RCC 7860 (cell line): ENCODE data around the gene KRTAP10-4.
"Not testable (repeated sequence)": the region's sequence is repeated elsewhere in the genome, so short reads cannot be mapped to it uniquely, and the experiment has no call there.

Source experiments
- DNase-seq: peaks from one replicate; pipeline ENCODE4 v3.0.0-alpha.2; 2015; ENCODE audit warnings: low spot score
- FAIRE-seq: peaks from 2 replicates; lab custom pipeline; 2012; peaks lifted over from hg19 to GRCh38; lab: Jason Lieb, UNC

KRTAP10-4 gene

DNA sequence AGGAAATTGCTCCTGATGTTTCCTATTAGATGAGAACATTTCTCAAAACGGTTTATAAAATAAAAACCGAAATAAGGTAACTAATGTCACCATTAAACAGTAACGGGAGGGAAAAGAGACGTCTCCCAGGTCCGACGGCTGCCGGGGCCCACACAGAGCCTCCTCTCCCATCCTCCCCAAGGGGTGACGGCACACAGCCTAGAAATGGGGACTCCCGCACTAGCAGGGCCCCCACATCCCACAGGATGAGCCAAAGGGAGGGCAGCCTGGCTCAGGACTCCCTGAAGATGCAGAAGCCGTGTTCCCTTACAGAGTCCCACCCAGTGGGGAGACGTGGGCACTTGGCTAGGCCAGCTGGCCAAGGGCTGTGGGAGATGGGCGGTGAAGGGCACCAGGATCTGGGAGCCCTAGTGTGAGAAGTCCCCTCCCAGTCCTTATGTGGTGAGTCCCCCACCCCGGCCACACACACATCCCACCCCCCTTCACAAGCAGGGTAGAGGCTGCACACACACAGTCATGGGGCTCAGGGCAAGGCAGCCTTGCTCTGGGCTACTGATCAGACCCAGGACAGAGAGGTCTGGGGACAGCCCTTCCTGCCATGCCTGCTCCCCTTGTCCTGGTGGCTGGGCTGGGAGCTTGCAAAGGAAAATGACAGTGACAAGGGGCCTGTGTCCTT is 18.2 kb upstream of the KRTAP10-4 start:
- DNase-seq (no peak), FAIRE-seq (no peak)

DNA sequence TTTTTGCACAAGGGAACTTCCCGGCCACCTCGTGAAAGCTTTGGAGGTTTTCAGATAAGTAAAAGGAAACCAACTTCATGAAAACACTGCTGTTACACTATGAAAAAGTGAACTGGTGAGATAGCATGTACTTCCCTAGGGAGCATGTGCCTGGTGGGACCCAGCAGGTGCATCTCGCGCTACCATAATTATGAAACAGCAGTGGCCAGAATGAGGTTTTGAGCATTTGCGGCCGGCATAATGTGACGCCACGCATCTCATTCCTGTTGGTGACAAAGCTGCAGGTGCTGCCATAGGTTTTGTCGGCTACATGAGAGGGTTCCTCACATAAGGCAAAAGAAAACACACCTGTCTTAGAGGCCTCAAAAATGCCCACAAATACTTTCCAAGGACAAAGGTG is 16.6 kb upstream of the KRTAP10-4 start:
- FAIRE-seq = no peak

DNA sequence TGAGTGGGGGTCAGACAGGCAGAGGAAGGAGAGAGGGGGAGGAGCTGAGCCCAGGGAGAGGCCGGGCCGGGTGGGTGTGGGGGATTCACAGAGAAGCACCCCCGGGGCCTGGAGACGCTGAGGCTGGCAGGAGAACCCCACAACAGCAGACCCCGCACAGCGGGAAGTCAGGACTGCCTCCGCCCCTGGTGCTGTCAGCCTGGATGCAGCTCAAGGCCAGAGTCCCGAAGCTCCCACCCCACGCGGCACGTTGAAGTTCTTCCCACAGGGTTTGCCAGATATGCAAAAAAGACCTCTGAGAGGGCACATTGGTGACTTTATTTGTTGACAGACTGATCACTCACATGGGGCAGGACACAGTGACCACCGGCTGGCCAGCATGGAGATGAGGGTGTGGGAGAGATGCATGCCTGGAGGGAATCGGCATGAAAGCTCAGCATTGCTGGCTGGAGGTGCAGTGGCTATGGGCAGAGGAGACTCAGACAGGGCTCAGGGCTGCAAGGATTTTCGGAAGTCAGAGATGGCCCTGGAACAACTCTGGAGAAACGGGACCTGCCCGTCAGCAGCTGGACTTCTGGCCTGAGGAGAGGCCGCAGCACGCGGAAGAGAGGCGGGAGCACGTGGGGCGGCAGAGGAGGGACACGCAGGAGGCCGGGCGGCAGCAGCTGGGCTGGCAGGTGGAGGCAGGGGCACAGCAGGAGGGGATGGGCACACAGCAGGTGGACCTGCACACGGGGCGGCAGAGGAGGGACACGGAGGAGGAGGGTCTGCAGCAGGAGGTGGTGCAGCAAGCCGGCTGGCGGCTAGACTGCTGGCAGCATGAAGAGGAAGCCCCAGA is 15.8 kb upstream of the KRTAP10-4 start:
- FAIRE-seq (no peak), DNase-seq (no peak)

More for the DNA sequence above, 16.6 kb upstream of the KRTAP10-4 start:
- DNase-seq = no peak

DNA sequence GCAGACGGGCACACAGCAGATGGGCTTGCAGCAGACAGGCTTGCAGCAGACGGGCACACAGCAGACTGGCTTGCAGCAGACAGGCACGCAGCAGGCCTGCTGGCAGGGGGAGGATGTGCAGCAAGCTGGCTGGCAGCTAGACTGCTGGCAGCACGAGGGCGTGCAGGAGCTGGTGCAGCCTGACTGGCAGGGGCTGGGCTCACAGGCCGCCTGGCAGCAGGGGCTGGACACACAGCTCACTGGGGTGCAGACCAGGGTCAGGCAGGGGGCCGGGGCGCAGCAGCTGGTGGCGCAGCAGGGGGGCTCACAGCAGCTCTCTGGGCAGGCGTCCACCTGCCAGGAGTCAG is 15.2 kb upstream of the KRTAP10-4 start:
- DNase-seq, FAIRE-seq: not testable (repeated sequence)

DNA sequence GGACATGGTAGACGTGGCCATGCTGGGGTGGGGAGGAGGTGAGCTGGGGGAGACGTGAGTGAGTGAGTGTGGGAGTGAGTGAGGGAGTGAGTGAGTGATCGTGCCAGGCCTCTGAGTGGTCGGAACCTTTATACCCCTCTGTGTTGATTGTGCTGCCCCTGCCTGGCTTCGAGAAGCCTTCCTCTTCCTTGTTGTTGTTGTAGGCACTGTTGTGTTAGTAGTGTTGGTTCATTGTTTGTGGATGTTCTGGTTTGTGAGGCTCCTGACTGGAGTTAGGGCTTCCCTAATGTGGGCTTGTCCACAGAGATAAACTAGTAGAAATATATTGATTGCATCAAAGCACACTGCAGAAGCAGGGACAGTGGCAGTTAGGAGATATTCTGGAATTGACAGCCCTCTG is 14.8 kb upstream of the KRTAP10-4 start, which contains the start of gene KRTAP10-3:
TSS of gene KRTAP10-3 (minus strand) at position 101 of the 400 bp plus-strand sequence. CDS start at position 21, 80 bp downstream.
- no peak for FAIRE-seq
- DNase-seq = no peak

DNA sequence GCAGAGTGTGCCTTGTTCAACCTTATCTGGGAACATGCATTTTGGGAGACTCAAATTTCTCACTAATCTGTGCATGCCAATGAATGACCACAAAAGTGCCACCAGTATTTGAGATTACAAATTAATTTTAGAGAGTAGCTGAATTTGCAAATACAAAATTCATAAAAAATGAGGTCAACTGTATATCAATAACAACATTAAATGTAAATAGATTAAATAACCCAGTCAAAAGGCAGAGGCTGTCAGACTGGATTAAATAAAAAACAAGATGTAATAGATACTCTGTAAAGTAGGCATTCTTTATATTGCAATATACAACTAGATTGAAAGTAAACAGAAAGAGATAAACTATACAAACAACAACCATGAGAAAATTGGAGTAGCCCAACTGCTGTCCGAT is 9.4 kb upstream of the KRTAP10-4 start:
- FAIRE-seq = no peak
- no peak for DNase-seq

DNA sequence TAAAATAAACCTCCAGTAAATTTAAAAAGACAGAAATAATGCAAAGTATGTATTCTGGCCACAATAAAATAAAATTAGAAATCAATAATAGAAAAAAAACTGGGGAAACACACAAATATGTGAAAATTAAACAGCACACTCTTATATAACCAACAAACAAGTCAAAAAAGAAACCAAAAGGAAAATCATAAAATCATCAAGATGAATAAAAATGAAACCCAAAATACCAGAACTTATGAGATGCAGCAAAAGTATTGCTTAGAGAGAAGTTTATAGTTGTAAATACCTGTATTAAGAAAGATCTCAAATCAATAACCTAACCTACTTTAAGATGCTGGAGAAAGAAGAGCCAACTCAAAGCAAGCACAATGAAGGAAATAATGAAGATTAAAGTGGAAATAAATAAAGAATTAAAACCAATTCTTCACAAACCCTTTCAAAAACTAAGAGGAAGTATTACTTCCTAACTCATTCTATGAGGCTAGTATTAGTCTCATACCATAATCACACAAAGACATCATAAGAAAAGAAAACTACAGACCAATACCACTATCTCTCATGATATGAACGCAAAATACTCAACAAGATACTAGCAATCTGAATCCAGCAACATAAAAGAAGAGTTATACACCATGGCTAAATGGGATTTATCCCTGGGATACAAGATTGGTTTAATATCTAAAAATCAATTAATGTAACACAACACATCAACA is 8.5 kb upstream of the KRTAP10-4 start:
- FAIRE-seq (no peak), DNase-seq (no peak)

DNA sequence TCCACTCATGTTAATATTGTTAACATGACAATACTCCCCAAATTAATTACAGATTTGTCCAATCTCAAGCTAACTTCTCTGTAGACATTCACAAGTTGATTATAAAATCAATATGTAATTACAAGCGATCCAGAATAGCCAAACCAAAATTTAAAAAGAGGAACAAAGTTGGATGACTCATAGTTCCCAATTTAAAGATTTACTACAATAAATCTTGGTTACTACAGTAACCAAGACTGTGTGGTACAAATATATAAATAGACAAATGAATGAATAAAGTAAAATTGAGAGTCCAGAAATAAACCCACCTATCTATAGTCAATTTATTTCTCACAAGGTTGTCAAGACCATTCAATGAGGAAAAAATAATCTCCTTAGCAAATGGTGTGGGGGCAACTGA is 7.1 kb upstream of the KRTAP10-4 start:
- no peak for FAIRE-seq
- no peak for DNase-seq

DNA sequence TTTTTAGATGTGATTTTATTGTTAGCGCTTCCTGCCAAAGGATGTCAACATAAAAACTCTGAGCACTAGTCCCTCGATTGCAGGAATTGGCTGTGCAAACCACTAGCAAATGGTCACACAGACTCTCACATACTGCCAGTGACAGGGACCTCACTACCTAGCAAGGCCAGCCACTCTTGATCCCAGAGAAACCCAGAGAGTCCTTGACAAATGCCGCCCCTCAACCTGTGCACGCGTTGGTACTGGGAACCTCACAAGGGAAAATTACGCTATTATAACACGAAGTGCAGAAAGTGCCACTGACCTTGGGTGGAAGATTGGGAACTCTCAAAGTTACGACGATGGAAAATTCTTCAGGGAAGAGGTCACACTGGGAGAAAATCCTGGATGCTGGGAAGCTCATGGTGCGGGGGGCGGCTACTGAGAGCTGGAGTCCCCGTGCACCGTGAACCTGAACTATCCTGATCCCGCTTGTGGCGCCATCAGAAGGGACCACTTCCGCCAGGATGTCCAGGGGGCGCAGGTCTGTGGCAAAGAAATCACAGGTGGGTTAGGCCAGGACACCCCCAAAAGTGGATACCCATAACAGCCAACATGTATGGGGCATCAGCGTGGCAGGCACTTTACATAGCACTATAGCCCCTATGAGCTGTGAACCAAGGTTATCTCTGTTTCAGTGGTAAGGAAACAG is 5.9 kb upstream of the KRTAP10-4 start:
- no peak for DNase-seq
- FAIRE-seq = no peak

DNA sequence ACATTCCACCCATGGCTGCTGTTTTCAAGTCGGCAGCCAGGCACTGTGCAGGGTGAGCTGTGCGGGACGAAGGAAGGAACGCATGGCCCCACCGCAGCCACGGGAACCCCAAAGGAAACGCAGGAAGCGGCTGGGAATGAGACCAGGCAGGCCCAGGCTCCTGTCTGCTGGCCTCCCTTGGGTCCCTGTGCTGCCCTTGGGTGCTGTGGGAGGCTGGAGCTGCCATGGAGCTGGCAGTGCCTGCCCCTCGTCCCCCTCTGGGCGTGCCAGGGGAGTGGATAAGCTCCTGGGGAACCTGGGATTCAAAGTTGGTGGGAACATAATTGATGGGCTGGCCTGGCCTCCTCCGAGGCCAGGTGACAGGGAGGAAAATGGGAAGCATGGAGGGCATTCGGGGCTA is 5.3 kb upstream of the KRTAP10-4 start:
- FAIRE-seq = no peak

DNA sequence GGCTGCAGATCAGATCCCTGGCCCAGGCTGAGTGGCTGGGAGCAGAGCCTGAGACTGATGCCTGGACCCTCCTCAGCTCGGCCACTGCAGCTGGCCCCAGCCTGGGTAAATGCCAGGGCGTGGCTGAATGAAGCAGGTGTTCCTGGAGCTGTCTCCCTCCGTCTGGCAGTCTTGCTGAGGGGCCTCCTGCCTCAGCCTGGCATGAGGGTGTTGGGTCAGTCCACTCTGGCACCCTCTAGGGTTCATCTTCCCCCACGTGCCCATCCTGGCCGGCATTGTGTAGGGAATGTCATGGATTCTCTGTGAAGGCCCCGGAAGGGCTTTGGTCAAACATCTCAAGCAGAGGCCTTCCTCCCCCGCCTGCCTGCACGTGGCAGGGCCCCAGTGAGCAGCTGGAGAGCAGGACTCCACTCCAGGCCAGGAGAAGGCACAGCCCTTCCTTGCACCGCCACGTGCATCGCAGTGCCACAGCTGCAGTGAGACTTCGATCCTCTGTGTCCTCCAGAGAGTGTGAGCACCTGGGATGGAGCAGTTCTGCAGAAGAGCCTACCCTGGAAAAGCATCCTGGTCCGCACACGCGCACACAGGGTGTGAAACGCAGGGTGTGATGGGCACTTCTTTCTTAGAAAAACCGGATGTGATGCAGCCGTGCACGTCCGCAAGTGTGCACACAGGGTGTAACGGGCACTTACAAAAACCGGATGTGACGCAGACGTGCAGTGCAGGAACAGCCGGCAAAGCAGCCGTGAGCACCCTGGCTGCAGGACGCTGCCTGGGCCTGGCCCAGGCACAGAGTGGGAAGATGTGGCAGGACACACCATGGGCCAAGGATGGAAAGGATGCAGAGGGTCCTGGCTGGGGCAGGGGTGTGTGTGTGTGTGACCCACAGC is 4.6 kb upstream of the KRTAP10-4 start:
- no peak for DNase-seq
- no peak for FAIRE-seq

More for the DNA sequence above, 5.3 kb upstream of the KRTAP10-4 start:
- no peak for DNase-seq

DNA sequence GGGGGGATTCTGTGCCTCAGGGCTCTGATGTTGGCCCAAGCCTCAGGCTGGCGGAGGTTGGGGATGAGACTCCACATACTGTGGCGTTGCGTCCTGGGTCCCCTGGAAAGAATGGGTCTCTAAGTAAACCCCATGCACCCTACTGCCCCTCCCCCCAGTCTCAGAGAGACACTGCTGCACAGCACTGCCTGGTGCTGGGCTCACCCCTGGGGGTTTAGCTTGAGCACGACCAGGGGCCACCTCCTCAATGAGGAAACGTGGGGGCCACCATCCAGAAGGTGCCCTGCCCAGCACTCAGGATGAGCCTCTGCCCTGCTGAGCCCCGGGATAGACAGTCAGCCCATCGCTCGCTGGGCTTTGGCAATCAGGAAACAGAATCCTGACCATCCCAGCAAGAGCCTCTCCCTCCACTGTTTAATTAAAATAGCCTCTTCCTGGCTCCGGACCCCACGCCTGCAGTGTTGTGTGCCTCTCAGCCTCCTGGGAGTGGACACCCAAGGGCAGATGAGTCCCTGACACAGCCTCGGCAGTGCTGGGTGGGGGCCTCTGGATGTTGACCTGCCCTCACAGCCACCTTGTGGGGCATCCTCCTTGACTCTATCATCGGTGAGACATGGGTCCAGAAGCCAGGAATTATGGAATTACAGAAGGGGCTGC is 3.5 kb upstream of the KRTAP10-4 start:
- FAIRE-seq = no peak
- no peak for DNase-seq

DNA sequence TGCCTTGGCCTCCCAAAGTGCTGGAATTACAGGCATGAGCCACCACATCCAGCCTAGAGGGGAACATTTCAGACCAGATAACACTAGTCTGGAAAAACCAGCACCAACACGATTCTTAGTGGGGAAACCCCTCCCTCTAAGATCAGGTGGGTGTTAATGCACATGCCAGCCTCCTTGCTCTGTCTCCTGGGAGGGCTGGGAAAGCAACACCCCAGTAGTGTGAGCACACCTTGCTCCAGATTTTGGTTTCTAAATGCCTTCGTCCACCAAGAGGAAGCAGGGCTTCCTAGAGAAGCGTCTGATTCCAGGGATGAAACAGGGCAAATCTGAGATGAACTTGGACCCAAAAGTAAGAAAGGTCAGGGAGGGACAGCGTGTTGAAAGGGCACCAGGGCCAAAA is 2.2 kb upstream of the KRTAP10-4 start:
- DNase-seq = no peak
- no peak for FAIRE-seq

DNA sequence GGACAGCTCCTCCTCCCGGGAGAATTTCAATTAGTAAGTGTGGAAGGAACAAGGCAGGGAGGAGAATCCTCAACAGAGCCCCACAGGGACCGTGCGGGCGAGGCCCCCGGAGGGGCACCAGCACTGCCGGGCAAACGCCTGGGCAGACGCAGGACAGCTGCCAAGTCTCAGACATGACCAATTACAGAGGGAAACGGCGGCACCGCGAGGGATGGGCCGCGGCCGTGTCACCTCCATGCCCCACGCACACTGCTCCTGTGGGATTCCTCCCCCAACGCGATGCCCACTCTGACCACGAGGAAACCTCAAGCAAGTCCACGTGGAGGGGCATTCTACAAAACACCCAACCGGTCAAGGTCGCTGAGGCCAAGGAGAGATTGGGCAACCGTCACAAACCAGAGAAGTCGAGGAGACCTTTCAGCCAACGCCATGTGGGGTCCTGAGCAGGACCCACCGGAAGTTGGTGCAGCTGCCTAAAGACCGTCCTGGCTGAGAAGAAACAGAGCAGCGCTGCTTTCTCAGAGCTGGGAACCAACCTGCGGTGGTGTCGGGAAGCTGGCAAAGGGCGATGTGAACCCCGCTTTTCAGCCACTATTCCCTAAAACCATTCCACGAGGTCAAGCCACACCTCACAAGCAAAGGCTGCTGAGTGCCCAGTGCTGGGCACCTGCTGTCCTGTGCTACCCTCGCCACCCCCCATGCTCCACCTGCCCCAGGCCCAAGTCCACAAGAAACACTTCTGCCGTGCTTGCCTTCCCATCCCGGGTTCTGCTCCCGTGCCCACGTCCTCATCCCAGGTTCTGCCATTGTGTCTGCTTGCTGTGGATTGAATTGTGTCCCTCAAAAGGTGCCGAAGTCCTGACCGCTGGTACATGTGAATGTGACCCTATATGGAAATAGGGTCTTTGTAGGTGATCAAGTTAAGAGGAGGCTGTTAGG is 1.4 kb upstream of the KRTAP10-4 start:
- DNase-seq = no peak
- FAIRE-seq = no peak

DNA sequence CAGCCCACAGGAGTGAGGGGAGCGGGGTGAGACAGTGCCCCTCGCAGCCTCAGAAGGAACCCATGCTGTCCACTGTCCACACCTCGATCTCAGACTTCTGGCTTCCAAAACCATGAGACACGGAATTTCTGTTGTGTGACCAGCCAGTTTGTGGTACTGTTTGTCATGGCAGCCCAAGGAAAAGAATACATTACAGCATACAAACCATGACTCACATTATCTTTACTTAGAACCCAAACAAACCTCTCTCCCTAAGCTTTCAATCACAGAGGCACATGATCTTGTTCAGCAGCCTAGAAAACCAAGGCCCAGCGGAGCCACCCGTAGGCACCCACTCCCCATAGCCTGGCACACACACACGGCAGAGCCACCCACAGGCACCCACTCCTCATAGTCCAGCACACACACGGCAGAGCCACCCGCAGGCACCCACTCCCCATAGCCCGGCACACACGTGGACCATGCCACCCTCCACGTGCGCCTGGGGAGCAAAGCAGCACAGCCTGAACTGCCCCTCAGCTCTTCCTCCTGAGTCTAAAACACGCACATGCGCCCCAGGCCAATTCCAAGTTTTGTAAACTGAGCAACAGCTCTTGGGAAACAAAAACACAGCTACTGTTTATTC is 458 bp upstream of the KRTAP10-4 start:
- DNase-seq = peak; percentile 42
- no peak for FAIRE-seq

DNA sequence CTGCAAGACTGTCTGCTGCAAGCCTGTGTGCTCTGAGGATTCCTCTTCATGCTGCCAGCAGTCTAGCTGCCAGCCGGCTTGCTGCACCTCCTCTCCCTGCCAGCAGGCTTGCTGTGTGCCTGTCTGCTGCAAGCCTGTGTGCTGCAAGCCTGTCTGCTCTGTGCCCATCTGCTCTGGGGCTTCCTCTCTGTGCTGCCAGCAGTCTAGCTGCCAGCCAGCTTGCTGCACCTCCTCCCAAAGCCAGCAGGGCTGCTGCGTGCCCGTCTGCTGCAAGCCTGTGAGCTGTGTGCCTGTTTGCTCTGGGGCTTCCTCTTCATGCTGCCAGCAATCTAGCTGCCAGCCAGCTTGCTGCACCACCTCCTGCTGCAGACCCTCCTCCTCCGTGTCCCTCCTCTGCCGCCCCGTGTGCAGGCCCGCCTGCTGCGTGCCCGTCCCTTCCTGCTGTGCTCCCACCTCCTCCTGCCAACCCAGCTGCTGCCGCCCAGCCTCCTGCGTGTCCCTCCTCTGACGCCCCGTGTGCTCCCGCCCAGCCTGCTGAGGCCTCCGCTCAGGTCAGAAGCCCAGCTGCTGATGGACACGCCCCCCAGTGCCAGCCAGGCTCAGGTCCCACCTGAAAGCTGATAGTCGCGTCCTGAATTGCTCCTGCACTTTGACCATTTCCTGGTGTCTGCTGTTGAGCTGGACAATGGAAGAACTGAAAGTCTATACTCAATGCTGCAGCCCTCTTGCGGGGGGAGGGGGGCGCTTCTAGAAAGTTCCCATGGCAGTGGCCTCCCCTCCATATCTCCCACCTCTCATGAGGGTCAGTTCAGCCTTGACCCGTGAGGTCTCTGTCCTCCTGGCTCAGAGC is 1.2 kb downstream of the KRTAP10-4 start:
- DNase-seq (no peak), FAIRE-seq (no peak)
